Hippocampal formation (tissue), 2 donors: ENCODE data around the gene PTGDS.

Experiments used
- DNase-seq, 2 donors: peaks; one replicate each; lab custom pipeline; 2025; lab: John Stamatoyannopoulos, UW

PTGDS gene

GRCh38 chr9:137008312-137008711, 31.0 kb downstream of the PTGDS start:
- no peak for DNase-seq

GRCh38 chr9:137009217-137009616, 31.9 kb downstream of the PTGDS start:
- DNase-seq = no peak

GRCh38 chr9:137009938-137010732, 32.8 kb downstream of the PTGDS start:
- DNase-seq = no peak

- DNase-seq = no peak
Observed at GRCh38 chr9:137011156-137011555, 33.9 kb downstream of the PTGDS start.

- DNase-seq = no peak
Observed at GRCh38 chr9:137011907-137012675, 34.8 kb downstream of the PTGDS start.

- DNase-seq = no peak
Observed at GRCh38 chr9:137012694-137013570, 35.6 kb downstream of the PTGDS start.

- no peak for DNase-seq
Observed at GRCh38 chr9:137013571-137013940, 36.3 kb downstream of the PTGDS start.

- DNase-seq = no peak
Observed at GRCh38 chr9:137014166-137014565, 36.9 kb downstream of the PTGDS start.

- no peak for DNase-seq
Observed at GRCh38 chr9:137014776-137015539, 37.7 kb downstream of the PTGDS start.

GRCh38 chr9:137015540-137015930, 38.2 kb downstream of the PTGDS start:
- no peak for DNase-seq

GRCh38 chr9:137015976-137016375, 38.7 kb downstream of the PTGDS start:
- DNase-seq = no peak

GRCh38 chr9:137016436-137016835, 39.1 kb downstream of the PTGDS start:
- no peak for DNase-seq

- DNase-seq = no peak
Observed at GRCh38 chr9:137017071-137017470, 39.8 kb downstream of the PTGDS start.

GRCh38 chr9:137017791-137018497, 40.6 kb downstream of the PTGDS start:
- DNase-seq = no peak

- DNase-seq = no peak
Observed at GRCh38 chr9:137018761-137019559, 41.7 kb downstream of the PTGDS start.

GRCh38 chr9:137019891-137020683, 42.8 kb downstream of the PTGDS start:
- DNase-seq = no peak

- DNase-seq = no peak
Observed at GRCh38 chr9:137020771-137021567, 43.7 kb downstream of the PTGDS start.

GRCh38 chr9:137021568-137021978, 44.3 kb downstream of the PTGDS start:
- no peak for DNase-seq
